IMR-90 (cell line): Measurements from ENCODE around the gene MPP1. TPM values are rescaled to one million over a fixed set of nuclear protein-coding genes. Genes with fewer than 3 reads are reported as not detected.

Experiments
- ATAC-seq: fragments of 200-7000 bp; cut with Tn5 transposase; 2 replicates; pipeline ENCODE4 v1.9.1; 2020; ENCODE audit warnings: low read depth, mild to moderate bottlenecking, moderate library complexity
- BruUV-seq: library from RNA; stranded (reverse); fragments of 400-500 nt; replicated peaks from 2 replicates; lab custom pipeline; 2021; lab: Mats Ljungman, UMichigan
- CTCF ChIA-PET: fragments of 300-600 bp; formaldehyde crosslinking; extraction: SDS; loops from one replicate; lab custom pipeline; 2021; ENCODE audit warnings: antibody characterized with exemption; lab: Yijun Ruan, JAX
- POLR2A ChIA-PET: fragments of 300-600 bp; sonication (Branson Sonifier 250); formaldehyde crosslinking; loops from one replicate; lab custom pipeline; 2022; ENCODE audit warnings: antibody characterized with exemption; ENCODE audit not compliant: unreplicated experiment; lab: Charles Lee
- DNase-seq: peaks from one replicate; pipeline ENCODE4 v3.0.0; 2013
- H2AFZ ChIP-seq: replicated peaks from 2 replicates; pipeline ENCODE3; 2013; ENCODE audit warnings: low read length, mild to moderate bottlenecking; ENCODE audit not compliant: poor library complexity
- H2AK5ac ChIP-seq: 2 replicates; pipeline ENCODE4 v1.6.1; 2013; ENCODE audit warnings: low read depth, low read length, inconsistent platforms
- H2AK9ac ChIP-seq: replicated peaks from 2 replicates; pipeline ENCODE3; 2013; ENCODE audit warnings: mild to moderate bottlenecking, low read depth, low read length, moderate library complexity; ENCODE audit not compliant: poor library complexity
- H2BK120ac ChIP-seq: 2 replicates; pipeline ENCODE4 v1.6.1; 2013; ENCODE audit warnings: low read depth, low read length, inconsistent platforms
- H2BK15ac ChIP-seq: 3 replicates; pipeline ENCODE4 v1.6.1; 2013; ENCODE audit warnings: low read depth, low read length, inconsistent platforms
- H2BK20ac ChIP-seq: 2 replicates; pipeline ENCODE4 v1.6.1; 2013; ENCODE audit warnings: low read depth, mild to moderate bottlenecking, inconsistent platforms, low read length, moderate library complexity
- H2BK5ac ChIP-seq: 2 replicates; pipeline ENCODE4 v1.6.1; 2013; ENCODE audit warnings: mild to moderate bottlenecking, low read depth, low read length, inconsistent platforms; ENCODE audit not compliant: poor library complexity, severe bottlenecking
- H3K14ac ChIP-seq: replicated peaks from 2 replicates; pipeline ENCODE4 v1.6.1; 2013; ENCODE audit warnings: low read depth, low read length, inconsistent platforms
- H3K18ac ChIP-seq: 2 replicates; pipeline ENCODE4 v1.6.1; 2013; ENCODE audit warnings: low read depth, low read length, control low read depth
- H3K23ac ChIP-seq: 2 replicates; pipeline ENCODE4 v1.6.1; 2013; ENCODE audit warnings: low read depth, low read length, inconsistent platforms
- H3K27ac ChIP-seq: 2 replicates; pipeline ENCODE4 v1.5.1; 2013; ENCODE audit warnings: mild to moderate bottlenecking, control low read depth, low read length; ENCODE audit not compliant: insufficient read depth
- H3K27me3 ChIP-seq: 2 replicates; pipeline ENCODE4 v1.6.1; 2013; ENCODE audit warnings: low read length; ENCODE audit not compliant: control insufficient read depth, insufficient read depth
- H3K36me3 ChIP-seq: 2 replicates; pipeline ENCODE4 v1.6.1; 2013; ENCODE audit warnings: low read length, mixed read lengths; ENCODE audit not compliant: control insufficient read depth, insufficient read depth
- H3K4ac ChIP-seq: 2 replicates; pipeline ENCODE4 v1.6.1; 2013; ENCODE audit warnings: low read depth, low read length, inconsistent platforms
- H3K4me1 ChIP-seq: 2 replicates; pipeline ENCODE4 v1.6.1; 2013; ENCODE audit warnings: low read length, mixed read lengths; ENCODE audit not compliant: control insufficient read depth, insufficient read depth
- H3K4me2 ChIP-seq: 2 replicates; pipeline ENCODE4 v1.6.1; 2013; ENCODE audit warnings: low read depth, mild to moderate bottlenecking, control low read depth, low read length, moderate library complexity
- H3K4me3 ChIP-seq: 2 replicates; pipeline ENCODE4 v1.5.1; 2013; ENCODE audit warnings: low read depth, mild to moderate bottlenecking, control low read depth, low read length, moderate library complexity; ENCODE audit not compliant: insufficient read depth
- H3K56ac ChIP-seq: 2 replicates; pipeline ENCODE4 v1.6.1; 2013; ENCODE audit warnings: low read length, inconsistent platforms; ENCODE audit not compliant: insufficient read depth; ENCODE audit errors: extremely low read depth
- H3K79me1 ChIP-seq, 2 experiments: 2 replicates each; pipeline ENCODE4 v1.6.1; 2013; ENCODE audit warnings: low read length in 2 of 2, inconsistent platforms in 1 of 2, low read depth in 1 of 2
- H3K9ac ChIP-seq: 2 replicates; pipeline ENCODE4 v1.6.1; 2013; ENCODE audit warnings: low read depth, low read length, control low read depth
- H3K9me1 ChIP-seq: 2 replicates; pipeline ENCODE4 v1.6.1; 2013; ENCODE audit warnings: low read length, inconsistent platforms; ENCODE audit not compliant: insufficient read depth
- H3K9me3 ChIP-seq: 2 replicates; pipeline ENCODE4 v1.6.1; 2013; ENCODE audit warnings: low read length; ENCODE audit not compliant: control insufficient read depth, insufficient read depth
- H4K20me1 ChIP-seq: 2 replicates; pipeline ENCODE4 v1.6.1; 2013; ENCODE audit warnings: low read length, inconsistent platforms; ENCODE audit not compliant: insufficient read depth
- H4K5ac ChIP-seq: 2 replicates; pipeline ENCODE4 v1.6.1; 2013; ENCODE audit warnings: mild to moderate bottlenecking, low read depth, low read length, control low read depth
- H4K8ac ChIP-seq, 2 experiments: 2 replicates each; pipeline ENCODE4 v1.6.1; 2013; ENCODE audit warnings: low read depth in 2 of 2, low read length in 2 of 2, control low read depth in 1 of 2, inconsistent platforms in 1 of 2
- H4K91ac ChIP-seq: 2 replicates; pipeline ENCODE4 v1.6.1; 2013; ENCODE audit warnings: low read depth, low read length, inconsistent platforms; ENCODE audit not compliant: insufficient read depth
- BHLHE40 ChIP-seq: fragments of 150-350 bp; IDR thresholded peaks from 2 replicates; pipeline ENCODE4 v1.6.1; 2016; ENCODE audit warnings: mild to moderate bottlenecking, low read depth, low read length
- CEBPB ChIP-seq: IDR thresholded peaks from 2 replicates; pipeline ENCODE4 v1.6.1; 2012; ENCODE audit warnings: low read depth, low read length, improper control_type of control experiment
- CHD1 ChIP-seq: IDR thresholded peaks from 2 replicates; pipeline ENCODE4 v1.6.1; 2012; ENCODE audit warnings: low read depth, low read length, improper control_type of control experiment
- CTCF ChIP-seq: conservative IDR thresholded peaks from 2 replicates; pipeline ENCODE4 v1.5.1; 2012; ENCODE audit warnings: mild to moderate bottlenecking, low read depth, low read length, improper control_type of control experiment
- ELK1 ChIP-seq: fragments of 150-350 bp; IDR thresholded peaks from 2 replicates; pipeline ENCODE4 v1.6.1; 2016; ENCODE audit warnings: low read depth, mild to moderate bottlenecking, low read length, moderate library complexity, borderline replicate concordance
- FOS ChIP-seq: fragments of 150-350 bp; IDR thresholded peaks from 2 replicates; pipeline ENCODE4 v1.6.1; 2016; ENCODE audit warnings: low read depth, low read length
- MAFK ChIP-seq: IDR thresholded peaks from 2 replicates; pipeline ENCODE4 v1.6.1; 2012; ENCODE audit warnings: low read depth, low read length, improper control_type of control experiment
- MAZ ChIP-seq: IDR thresholded peaks from 2 replicates; pipeline ENCODE4 v1.6.1; 2012; ENCODE audit warnings: low read depth, mild to moderate bottlenecking, low read length, improper control_type of control experiment, moderate library complexity, borderline replicate concordance
- MXI1 ChIP-seq: IDR thresholded peaks from 2 replicates; pipeline ENCODE4 v1.6.1; 2012; ENCODE audit warnings: low read depth, mild to moderate bottlenecking, low read length, moderate library complexity, borderline replicate concordance
- NFE2L2 ChIP-seq: fragments of 150-350 bp; IDR thresholded peaks from 2 replicates; pipeline ENCODE4 v1.6.1; 2016; ENCODE audit warnings: low read depth, mild to moderate bottlenecking, low read length
- POLR2A ChIP-seq: IDR thresholded peaks from 2 replicates; pipeline ENCODE4 v1.6.1; 2012; ENCODE audit warnings: mild to moderate bottlenecking, low read depth, low read length
- RAD21 ChIP-seq: IDR thresholded peaks from 2 replicates; pipeline ENCODE4 v1.6.1; 2012; ENCODE audit warnings: low read length, improper control_type of control experiment
- RCOR1 ChIP-seq: IDR thresholded peaks from 2 replicates; pipeline ENCODE4 v1.6.1; 2012; ENCODE audit warnings: mild to moderate bottlenecking, low read length, improper control_type of control experiment; ENCODE audit not compliant: insufficient replicate concordance
- RFX5 ChIP-seq: IDR thresholded peaks from 2 replicates; pipeline ENCODE4 v1.8.0; 2012; ENCODE audit warnings: low read depth, mild to moderate bottlenecking, low read length, moderate library complexity
- SMC3 ChIP-seq: fragments of 150-350 bp; IDR thresholded peaks from 2 replicates; pipeline ENCODE4 v1.6.1; 2016; ENCODE audit warnings: low read depth, mild to moderate bottlenecking, antibody characterized with exemption, low read length, moderate library complexity
- USF2 ChIP-seq: fragments of 150-350 bp; IDR thresholded peaks from 2 replicates; pipeline ENCODE4 v1.6.1; 2017; ENCODE audit warnings: mild to moderate bottlenecking, antibody characterized with exemption, low read length, low read depth
- WGBS, 2 experiments: methylation state at CpG; one replicate each; pipeline versions ENCODE4 v1.1.5 to v1.1.7; 2013; ENCODE audit warnings: missing lambda C conversion rate in 2 of 2; ENCODE audit not compliant: insufficient read length in 1 of 2; ENCODE audit errors: extremely low coverage in 2 of 2; 5-methylcytosine and 5-hydroxymethylcytosine counted together
- dilution Hi-C: fragments of 300-500 bp; cut with HindIII; formaldehyde crosslinking; loops from one replicate; pipeline ENCODE4 v1.14.3; 2018; ENCODE audit warnings: low sequenced_read_pairs; ENCODE audit not compliant: unreplicated experiment
- in situ Hi-C: fragments of 300-500 bp; cut with MboI; formaldehyde crosslinking; loops from 3 replicates; pipeline ENCODE4 v1.14.3; 2019; ENCODE audit warnings: low sequenced_read_pairs, inconsistent platforms, mixed read lengths
- intact Hi-C: fragments of 100-400 bp; cut with micrococcal nuclease; formaldehyde crosslinking; loops from 2 replicates; pipeline ENCODE4 v1.10.0; 2022
- polyA plus RNA-seq, 3 experiments: library from polyadenylated mRNA; depleted of rRNA; stranded (reverse); fragments of >200 nt; gene quantifications; 2 replicates each; pipeline ENCODE4 v1.2.3, GENCODE V29; 2012; ENCODE audit warnings: low replicate concordance in 1 of 3
- total RNA-seq: library from RNA; depleted of rRNA; stranded (reverse); fragments of >200 nt; gene quantifications from 2 replicates; pipeline ENCODE4 v1.2.3, GENCODE V29; 2012

The MPP1 gene
- total and polyA plus RNA-seq, 2 of the 4 experiments (the other 2 are of a cell fraction): 35.2 to 43.0 TPM

GRCh38 chrX:154840856-154841255 is 35.6 kb upstream of the MPP1 start:
- no peak overlapping the region; the same call in 1 of the 2 replicates for H4K91ac ChIP-seq
- DNase-seq: peak; percentile 70
- dilution Hi-C loops: no loop called here
- H2AFZ ChIP-seq: no peak overlapping the region
- no peak overlapping the region for H3K18ac ChIP-seq
- H3K4me2 ChIP-seq: no peak overlapping the region
- H4K20me1 ChIP-seq: no peaks in the 10 kb centered on the region
- no peak overlapping the region for H3K23ac ChIP-seq
- H2BK120ac ChIP-seq: no peak overlapping the region
- ChIA-PET CTCF (interaction anchor here (1.0 kb wide), 1 partner anchor 77 kb away, joined by 3 read pairs; no protein-coding TSS in a partner anchor), POLR2A (no interaction called here)
- no TSS peak for BruUV-seq
- no peak overlapping the region for H3K14ac ChIP-seq
- no peak overlapping the region for H2BK20ac ChIP-seq
- no peak overlapping the region for H2BK5ac ChIP-seq
- in situ Hi-C loops: no loop called here
- no peaks in the 10 kb centered on the region for H3K4me1 ChIP-seq
- intact Hi-C loops: loop anchor here (1.0 to 2.0 kb wide), 2 partner anchors 62 to 93 kb away; no protein-coding TSS in a partner anchor
- no peak overlapping the region for H3K56ac ChIP-seq
- H4K5ac ChIP-seq: no peak overlapping the region
- WGBS, 2 experiments: no CpG with 5 or more reads among the region's 2 CpGs
- H2AK5ac ChIP-seq: no peak overlapping the region
- H3K9ac ChIP-seq: no peak overlapping the region
- H3K4ac ChIP-seq: no peak overlapping the region
- H2AK9ac ChIP-seq: no peak overlapping the region
- no peak for TF ChIP-seq CHD1
- TF ChIP-seq SMC3: peak; percentile 68
- TF ChIP-seq NFE2L2: no peak
- TF ChIP-seq RCOR1: no peak
- no peak for TF ChIP-seq BHLHE40
- TF ChIP-seq USF2: no peak
- peak; percentile 75 for TF ChIP-seq CTCF
- TF ChIP-seq MAZ: no peak
- TF ChIP-seq FOS: no peak
- peak; percentile 84 for TF ChIP-seq RAD21
- no peak for TF ChIP-seq ELK1
- TF ChIP-seq RFX5: no peak
- TF ChIP-seq POLR2A: no peak
- TF ChIP-seq MXI1: no peak
- no peak for TF ChIP-seq MAFK
- no peak for TF ChIP-seq CEBPB
- no peaks in the 10 kb centered on the region for H3K79me1 ChIP-seq
- no peak overlapping the region for H2BK15ac ChIP-seq
- ATAC-seq: peak; percentile 74
- no peak overlapping the region for H3K4me3 ChIP-seq
- no peak overlapping the region for H3K27ac ChIP-seq
- H3K36me3 ChIP-seq: no peaks in the 10 kb centered on the region
- no peak overlapping the region for H4K8ac ChIP-seq
- no peaks in the 10 kb centered on the region for H3K9me3 ChIP-seq
- no peaks in the 10 kb centered on the region for H3K27me3 ChIP-seq
- no peaks in the 10 kb centered on the region for H3K9me1 ChIP-seq
